SK-N-SH (cell line): Measurements from ENCODE around the gene C3. TPM values are rescaled to one million over a fixed set of nuclear protein-coding genes. Genes with fewer than 3 reads are reported as not detected.

ENCODE experiments used
- CTCF ChIA-PET: fragments of 300-600, 350-600 bp; formaldehyde crosslinking; extraction: SDS; loops from one replicate; lab custom pipeline; 2021; lab: Yijun Ruan, JAX
- POLR2A ChIA-PET: fragments of 350-600 bp; sonication (Branson Sonifier 250); formaldehyde crosslinking; extraction: SDS; loops from one replicate; lab custom pipeline; 2020; ENCODE audit warnings: antibody characterized with exemption, inconsistent platforms; lab: Yijun Ruan, JAX
- DNase-seq: peaks from one replicate; pipeline ENCODE4 v3.0.0; 2012
- H2AFZ ChIP-seq: fragments of 200-600 bp; sonication (generic); 2 replicates; pipeline ENCODE4 v1.8.1; 2016; ENCODE audit warnings: antibody characterized with exemption, mild to moderate bottlenecking, low read depth
- H3F3A ChIP-seq: fragments of 200-600 bp; sonication (generic); replicated peaks from 2 replicates; pipeline ENCODE3; 2016; ENCODE audit warnings: antibody characterized with exemption, mild to moderate bottlenecking; ENCODE audit not compliant: insufficient read depth
- H3K27ac ChIP-seq, 2 experiments: fragments of 200-500 bp in 1 of 2; fragments of 200-600 bp in 1 of 2; sonication (Bioruptor generic) in 1 of 2; sonication (generic), shearing (Covaris generic) in 1 of 2; 2 replicates each; pipeline versions ENCODE4 v1.5.1 to v1.6.1; 2014 to 2016; ENCODE audit warnings: low read depth in 2 of 2, inconsistent platforms in 1 of 2, low read length in 1 of 2, mild to moderate bottlenecking in 1 of 2, mixed read lengths in 1 of 2
- H3K27me3 ChIP-seq: fragments of 200-600 bp; sonication (generic), shearing (Covaris generic); 2 replicates; pipeline ENCODE4 v1.6.1; 2016; ENCODE audit warnings: mixed run types; ENCODE audit not compliant: insufficient read depth
- H3K36me3 ChIP-seq, 2 experiments: fragments of 200-500 bp in 1 of 2; fragments of 200-600 bp in 1 of 2; sonication (Bioruptor generic) in 1 of 2; sonication (generic) in 1 of 2; replicated peaks in 1 of 2; 2 replicates each; pipeline versions ENCODE3 to v1.5.1; 2014 to 2016; ENCODE audit warnings: low read length in 1 of 2, mild to moderate bottlenecking in 1 of 2; ENCODE audit not compliant: insufficient read depth in 2 of 2, control insufficient read depth in 1 of 2
- H3K4me1 ChIP-seq, 2 experiments: fragments of 200-500 bp in 1 of 2; fragments of 200-600 bp in 1 of 2; sonication (Bioruptor generic) in 1 of 2; sonication (generic), shearing (Covaris generic) in 1 of 2; 2 replicates each; pipeline versions ENCODE4 v1.5.1 to v1.6.1; 2014 to 2016; ENCODE audit warnings: low read depth in 1 of 2, low read length in 1 of 2, mixed run types in 1 of 2; ENCODE audit not compliant: insufficient read depth in 2 of 2, control insufficient read depth in 1 of 2
- H3K4me2 ChIP-seq: fragments of 200-600 bp; sonication (generic), shearing (Covaris generic); 2 replicates; pipeline ENCODE4 v1.6.1; 2017; ENCODE audit warnings: mixed run types
- H3K4me3 ChIP-seq, 2 experiments: fragments of 200-500 bp in 1 of 2; fragments of 200-600 bp in 1 of 2; sonication (Bioruptor generic) in 1 of 2; sonication (generic), shearing (Covaris generic) in 1 of 2; 2 replicates each; pipeline versions ENCODE4 v1.5.1 to v1.8.1; 2014 to 2016; ENCODE audit warnings: low read depth in 2 of 2, inconsistent platforms in 1 of 2, low read length in 1 of 2, mild to moderate bottlenecking in 1 of 2, mixed read lengths in 1 of 2, moderate library complexity in 1 of 2
- H3K79me2 ChIP-seq: fragments of 200-600 bp; sonication (generic); 2 replicates; pipeline ENCODE4 v1.8.1; 2017; ENCODE audit warnings: mild to moderate bottlenecking; ENCODE audit not compliant: insufficient read depth
- H3K9ac ChIP-seq: fragments of 200-600 bp; sonication (generic); 2 replicates; pipeline ENCODE4 v1.6.1; 2017; ENCODE audit warnings: mixed run types
- H3K9me2 ChIP-seq: fragments of 200-600 bp; sonication (generic); 2 replicates; pipeline ENCODE4 v1.6.1; 2017; ENCODE audit warnings: mixed run types
- H3K9me3 ChIP-seq: fragments of 200-600 bp; sonication (generic); 2 replicates; pipeline ENCODE4 v1.6.1; 2017; ENCODE audit warnings: mixed run types, mild to moderate bottlenecking, moderate library complexity
- H4K20me1 ChIP-seq: fragments of 200-600 bp; sonication (generic); 2 replicates; pipeline ENCODE4 v1.6.1; 2017; ENCODE audit warnings: mild to moderate bottlenecking, mixed run types; ENCODE audit not compliant: insufficient read depth
- ELF1 ChIP-seq: IDR thresholded peaks from 2 replicates; pipeline ENCODE4 v1.4.0; 2012
- FOSL2 ChIP-seq: IDR thresholded peaks from 2 replicates; pipeline ENCODE4 v1.4.0; 2012; ENCODE audit warnings: low read depth, mild to moderate bottlenecking, moderate library complexity, borderline replicate concordance
- GABPA ChIP-seq: IDR thresholded peaks from 2 replicates; pipeline ENCODE4 v1.4.0; 2012; ENCODE audit warnings: low read depth, mild to moderate bottlenecking
- GATA2 ChIP-seq: sonication (generic); formaldehyde crosslinking; IDR thresholded peaks from 2 replicates; pipeline ENCODE4 v1.5.0; 2020; ENCODE audit warnings: mild to moderate bottlenecking, missing genetic modification reagents
- JUND ChIP-seq: IDR thresholded peaks from 2 replicates; pipeline ENCODE4 v1.4.0; 2012
- NRF1 ChIP-seq: IDR thresholded peaks from 2 replicates; pipeline ENCODE4 v1.6.1; 2012; ENCODE audit warnings: low read depth, mild to moderate bottlenecking, low read length
- POLR2AphosphoS5 ChIP-seq: IDR thresholded peaks from 2 replicates; pipeline ENCODE4 v1.6.1; 2012; ENCODE audit warnings: low read depth, low read length
- RCOR1 ChIP-seq: fragments of 150-350 bp; IDR thresholded peaks from 2 replicates; pipeline ENCODE4 v1.6.1; 2017; ENCODE audit warnings: antibody characterized with exemption, low read length
- RXRA ChIP-seq: IDR thresholded peaks from 2 replicates; pipeline ENCODE4 v1.4.0; 2012; ENCODE audit warnings: low read depth, mild to moderate bottlenecking, borderline replicate concordance
- SIN3A ChIP-seq: IDR thresholded peaks from 2 replicates; pipeline ENCODE4 v1.6.1; 2012; ENCODE audit warnings: low read depth, mild to moderate bottlenecking, low read length, moderate library complexity, borderline replicate concordance
- SMC3 ChIP-seq: IDR thresholded peaks from 2 replicates; pipeline ENCODE4 v1.6.1; 2012; ENCODE audit warnings: low read depth, low read length, improper control_type of control experiment
- TAF1 ChIP-seq: IDR thresholded peaks from 2 replicates; pipeline ENCODE4 v1.6.1; 2012; ENCODE audit warnings: low read depth, mild to moderate bottlenecking, low read length, moderate library complexity, borderline replicate concordance
- YY1 ChIP-seq: IDR thresholded peaks from 2 replicates; pipeline ENCODE4 v1.4.0; 2012; ENCODE audit warnings: low read depth, mild to moderate bottlenecking
- WGBS: methylation state at CpG from one replicate; pipeline ENCODE4 v1.1.6; 2017; ENCODE audit warnings: low lambda C conversion rate; 5-methylcytosine and 5-hydroxymethylcytosine counted together
- polyA plus RNA-seq, 3 experiments: library from polyadenylated mRNA; depleted of rRNA; stranded (reverse); fragments of >200 nt; gene quantifications; 2 replicates each; pipeline ENCODE4 v1.2.3, GENCODE V29; 2012
- TF ChIP-seq, protein P1 (sequence below): IDR thresholded peaks from 2 replicates; pipeline ENCODE4; 2012
- TF ChIP-seq, protein P2 (sequence below): IDR thresholded peaks from 2 replicates; pipeline ENCODE4 v1.6.1; 2012; ENCODE audit warnings: mild to moderate bottlenecking, low read depth, low read length, moderate library complexity
- TF ChIP-seq, protein P3 (sequence below): IDR thresholded peaks from 2 replicates; pipeline ENCODE4 v1.4.0; 2012; ENCODE audit warnings: low read depth

The C3 gene
- polyA plus RNA-seq, 1 of the 3 experiments (the other 2 are of a cell fraction), result 0.67 TPM

DNA sequence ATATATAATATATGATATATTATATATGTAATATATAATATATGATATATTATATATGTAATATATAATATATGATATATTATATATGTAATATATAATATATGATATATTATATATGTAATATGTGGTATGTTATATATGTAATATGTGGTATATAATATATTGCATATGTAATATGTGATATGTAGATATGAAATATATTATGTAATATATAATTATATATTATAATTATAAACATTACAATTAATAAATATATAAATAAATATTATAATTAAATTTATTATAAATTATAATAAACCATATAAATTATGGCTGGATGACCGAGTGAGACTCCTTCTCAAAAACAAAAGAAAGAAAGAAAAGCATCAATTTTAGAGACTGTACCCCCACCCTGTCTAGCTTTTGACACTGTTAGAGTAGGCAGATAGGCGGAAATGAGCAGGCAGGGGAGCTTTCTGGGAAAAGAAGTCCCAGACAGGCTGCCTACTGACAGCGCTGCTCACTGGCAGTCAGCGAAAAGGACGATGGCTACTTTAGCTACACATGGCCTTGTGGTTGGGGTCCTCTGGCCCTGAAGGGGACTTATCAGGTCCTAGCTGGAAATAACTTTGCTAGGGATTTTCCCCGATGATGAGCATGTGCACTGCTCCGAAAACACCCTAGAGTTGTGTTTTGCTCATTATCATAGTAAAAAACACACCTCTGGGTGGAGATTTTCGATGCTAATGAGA is 19.7 kb downstream of the C3 start:
- H4K20me1 ChIP-seq, result no peaks in the 10 kb centered on the region
- DNase-seq, result no peak
- 54% methylated on average over 8 of the region's 8 CpGs for WGBS
- H3K9me3 ChIP-seq, result no peaks in the 10 kb centered on the region
- H3K4me1 ChIP-seq, result no peaks in the 10 kb centered on the region
- H3K4me3 ChIP-seq, result no peak overlapping the region
- no peaks in the 10 kb centered on the region for H3F3A ChIP-seq
- TF ChIP-seq, protein P1, sequence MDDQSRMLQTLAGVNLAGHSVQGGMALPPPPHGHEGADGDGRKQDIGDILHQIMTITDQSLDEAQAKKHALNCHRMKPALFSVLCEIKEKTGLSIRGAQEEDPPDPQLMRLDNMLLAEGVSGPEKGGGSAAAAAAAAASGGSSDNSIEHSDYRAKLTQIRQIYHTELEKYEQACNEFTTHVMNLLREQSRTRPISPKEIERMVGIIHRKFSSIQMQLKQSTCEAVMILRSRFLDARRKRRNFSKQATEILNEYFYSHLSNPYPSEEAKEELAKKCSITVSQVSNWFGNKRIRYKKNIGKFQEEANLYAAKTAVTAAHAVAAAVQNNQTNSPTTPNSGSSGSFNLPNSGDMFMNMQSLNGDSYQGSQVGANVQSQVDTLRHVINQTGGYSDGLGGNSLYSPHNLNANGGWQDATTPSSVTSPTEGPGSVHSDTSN, result no peak
- TF ChIP-seq GABPA, result no peak
- TF ChIP-seq, protein P2, sequence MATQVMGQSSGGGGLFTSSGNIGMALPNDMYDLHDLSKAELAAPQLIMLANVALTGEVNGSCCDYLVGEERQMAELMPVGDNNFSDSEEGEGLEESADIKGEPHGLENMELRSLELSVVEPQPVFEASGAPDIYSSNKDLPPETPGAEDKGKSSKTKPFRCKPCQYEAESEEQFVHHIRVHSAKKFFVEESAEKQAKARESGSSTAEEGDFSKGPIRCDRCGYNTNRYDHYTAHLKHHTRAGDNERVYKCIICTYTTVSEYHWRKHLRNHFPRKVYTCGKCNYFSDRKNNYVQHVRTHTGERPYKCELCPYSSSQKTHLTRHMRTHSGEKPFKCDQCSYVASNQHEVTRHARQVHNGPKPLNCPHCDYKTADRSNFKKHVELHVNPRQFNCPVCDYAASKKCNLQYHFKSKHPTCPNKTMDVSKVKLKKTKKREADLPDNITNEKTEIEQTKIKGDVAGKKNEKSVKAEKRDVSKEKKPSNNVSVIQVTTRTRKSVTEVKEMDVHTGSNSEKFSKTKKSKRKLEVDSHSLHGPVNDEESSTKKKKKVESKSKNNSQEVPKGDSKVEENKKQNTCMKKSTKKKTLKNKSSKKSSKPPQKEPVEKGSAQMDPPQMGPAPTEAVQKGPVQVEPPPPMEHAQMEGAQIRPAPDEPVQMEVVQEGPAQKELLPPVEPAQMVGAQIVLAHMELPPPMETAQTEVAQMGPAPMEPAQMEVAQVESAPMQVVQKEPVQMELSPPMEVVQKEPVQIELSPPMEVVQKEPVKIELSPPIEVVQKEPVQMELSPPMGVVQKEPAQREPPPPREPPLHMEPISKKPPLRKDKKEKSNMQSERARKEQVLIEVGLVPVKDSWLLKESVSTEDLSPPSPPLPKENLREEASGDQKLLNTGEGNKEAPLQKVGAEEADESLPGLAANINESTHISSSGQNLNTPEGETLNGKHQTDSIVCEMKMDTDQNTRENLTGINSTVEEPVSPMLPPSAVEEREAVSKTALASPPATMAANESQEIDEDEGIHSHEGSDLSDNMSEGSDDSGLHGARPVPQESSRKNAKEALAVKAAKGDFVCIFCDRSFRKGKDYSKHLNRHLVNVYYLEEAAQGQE, result no peak
- TF ChIP-seq TAF1, result no peak
- no peak for TF ChIP-seq SMC3
- no peak for TF ChIP-seq NRF1
- TF ChIP-seq, all 33 proteins: peak for 0
- Histone ChIP-seq H3K27ac (no peak overlapping the region), H2AFZ (no peak overlapping the region), H3K79me2 (no peaks in the 10 kb centered on the region), H3K9me2 (no peaks in the 10 kb centered on the region), H3K4me2 (no peak overlapping the region), H3K9ac (no peak overlapping the region), H3K36me3 (no peaks in the 10 kb centered on the region), H3K27me3 (peaks cover 12% of the 10 kb centered on the region)
- CTCF ChIA-PET, result no interaction called here
- POLR2A ChIA-PET, result no interaction called here

DNA sequence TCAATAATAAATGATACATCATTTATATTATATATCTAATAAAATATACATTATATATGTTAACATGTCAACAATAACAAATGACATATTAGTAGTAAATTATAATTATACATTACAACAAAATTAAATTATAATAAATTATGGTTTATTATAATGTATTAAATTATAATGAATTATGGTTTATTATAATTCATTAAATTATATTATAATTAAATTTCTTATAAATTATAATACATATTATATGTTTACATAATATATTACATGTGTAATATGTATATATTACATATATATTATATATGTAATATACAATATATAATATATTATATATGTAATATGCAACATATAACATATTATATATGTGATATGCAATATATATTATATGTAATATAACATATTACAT is 20.5 kb downstream of the C3 start:
- ChIA-PET CTCF (no interaction called here), POLR2A (no interaction called here)
- DNase-seq, result no peak
- Histone ChIP-seq H3K27ac (no peak overlapping the region), H3F3A (no peaks in the 10 kb centered on the region), H4K20me1 (no peaks in the 10 kb centered on the region), H3K9me3 (no peaks in the 10 kb centered on the region), H3K4me2 (no peak overlapping the region), H3K27me3 (peaks cover 12% of the 10 kb centered on the region), H3K4me3 (no peak overlapping the region), H2AFZ (no peak overlapping the region), H3K36me3 (no peaks in the 10 kb centered on the region), H3K9ac (no peak overlapping the region), H3K4me1 (no peaks in the 10 kb centered on the region), H3K9me2 (no peaks in the 10 kb centered on the region), H3K79me2 (no peaks in the 10 kb centered on the region)
- TF ChIP-seq, protein P3, sequence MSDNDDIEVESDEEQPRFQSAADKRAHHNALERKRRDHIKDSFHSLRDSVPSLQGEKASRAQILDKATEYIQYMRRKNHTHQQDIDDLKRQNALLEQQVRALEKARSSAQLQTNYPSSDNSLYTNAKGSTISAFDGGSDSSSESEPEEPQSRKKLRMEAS, result no peak
- TF ChIP-seq ELF1 (no peak), SMC3 (no peak), FOSL2 (no peak), RCOR1 (no peak), NRF1 (no peak), RXRA (no peak), GATA2 (CRISPR knock-in tag) (no peak), SIN3A (no peak), JUND (no peak), POLR2AphosphoS5 (no peak), YY1 (no peak)
- TF ChIP-seq, protein P2, result no peak
- TF ChIP-seq, protein P1, result no peak
